SK-N-SH (cell line): ENCODE data around the gene TMEM176B. TPM values are rescaled to one million over a fixed set of nuclear protein-coding genes. Genes with fewer than 3 reads are reported as not detected.

Source experiments
- CTCF ChIA-PET: fragments of 300-600, 350-600 bp; formaldehyde crosslinking; extraction: SDS; loops from one replicate; lab custom pipeline; 2021; lab: Yijun Ruan, JAX
- POLR2A ChIA-PET: fragments of 350-600 bp; sonication (Branson Sonifier 250); formaldehyde crosslinking; extraction: SDS; loops from one replicate; lab custom pipeline; 2020; ENCODE audit warnings: antibody characterized with exemption, inconsistent platforms; lab: Yijun Ruan, JAX
- DNase-seq: peaks from one replicate; pipeline ENCODE4 v3.0.0; 2012
- H2AFZ ChIP-seq: fragments of 200-600 bp; sonication (generic); 2 replicates; pipeline ENCODE4 v1.8.1; 2016; ENCODE audit warnings: antibody characterized with exemption, mild to moderate bottlenecking, low read depth
- H3F3A ChIP-seq: fragments of 200-600 bp; sonication (generic); replicated peaks from 2 replicates; pipeline ENCODE3; 2016; ENCODE audit warnings: antibody characterized with exemption, mild to moderate bottlenecking; ENCODE audit not compliant: insufficient read depth
- H3K27ac ChIP-seq, 2 experiments: fragments of 200-500 bp in 1 of 2; fragments of 200-600 bp in 1 of 2; sonication (Bioruptor generic) in 1 of 2; sonication (generic), shearing (Covaris generic) in 1 of 2; 2 replicates each; pipeline versions ENCODE4 v1.5.1 to v1.6.1; 2014 to 2016; ENCODE audit warnings: low read depth in 2 of 2, inconsistent platforms in 1 of 2, low read length in 1 of 2, mild to moderate bottlenecking in 1 of 2, mixed read lengths in 1 of 2
- H3K27me3 ChIP-seq: fragments of 200-600 bp; sonication (generic), shearing (Covaris generic); 2 replicates; pipeline ENCODE4 v1.6.1; 2016; ENCODE audit warnings: mixed run types; ENCODE audit not compliant: insufficient read depth
- H3K36me3 ChIP-seq, 2 experiments: fragments of 200-500 bp in 1 of 2; fragments of 200-600 bp in 1 of 2; sonication (Bioruptor generic) in 1 of 2; sonication (generic) in 1 of 2; replicated peaks in 1 of 2; 2 replicates each; pipeline versions ENCODE3 to v1.5.1; 2014 to 2016; ENCODE audit warnings: low read length in 1 of 2, mild to moderate bottlenecking in 1 of 2; ENCODE audit not compliant: insufficient read depth in 2 of 2, control insufficient read depth in 1 of 2
- H3K4me1 ChIP-seq, 2 experiments: fragments of 200-500 bp in 1 of 2; fragments of 200-600 bp in 1 of 2; sonication (Bioruptor generic) in 1 of 2; sonication (generic), shearing (Covaris generic) in 1 of 2; 2 replicates each; pipeline versions ENCODE4 v1.5.1 to v1.6.1; 2014 to 2016; ENCODE audit warnings: low read depth in 1 of 2, low read length in 1 of 2, mixed run types in 1 of 2; ENCODE audit not compliant: insufficient read depth in 2 of 2, control insufficient read depth in 1 of 2
- H3K4me2 ChIP-seq: fragments of 200-600 bp; sonication (generic), shearing (Covaris generic); 2 replicates; pipeline ENCODE4 v1.6.1; 2017; ENCODE audit warnings: mixed run types
- H3K4me3 ChIP-seq, 2 experiments: fragments of 200-500 bp in 1 of 2; fragments of 200-600 bp in 1 of 2; sonication (Bioruptor generic) in 1 of 2; sonication (generic), shearing (Covaris generic) in 1 of 2; 2 replicates each; pipeline versions ENCODE4 v1.5.1 to v1.8.1; 2014 to 2016; ENCODE audit warnings: low read depth in 2 of 2, inconsistent platforms in 1 of 2, low read length in 1 of 2, mild to moderate bottlenecking in 1 of 2, mixed read lengths in 1 of 2, moderate library complexity in 1 of 2
- H3K79me2 ChIP-seq: fragments of 200-600 bp; sonication (generic); 2 replicates; pipeline ENCODE4 v1.8.1; 2017; ENCODE audit warnings: mild to moderate bottlenecking; ENCODE audit not compliant: insufficient read depth
- H3K9ac ChIP-seq: fragments of 200-600 bp; sonication (generic); 2 replicates; pipeline ENCODE4 v1.6.1; 2017; ENCODE audit warnings: mixed run types
- H3K9me2 ChIP-seq: fragments of 200-600 bp; sonication (generic); 2 replicates; pipeline ENCODE4 v1.6.1; 2017; ENCODE audit warnings: mixed run types
- H3K9me3 ChIP-seq: fragments of 200-600 bp; sonication (generic); 2 replicates; pipeline ENCODE4 v1.6.1; 2017; ENCODE audit warnings: mixed run types, mild to moderate bottlenecking, moderate library complexity
- H4K20me1 ChIP-seq: fragments of 200-600 bp; sonication (generic); 2 replicates; pipeline ENCODE4 v1.6.1; 2017; ENCODE audit warnings: mild to moderate bottlenecking, mixed run types; ENCODE audit not compliant: insufficient read depth
- ELF1 ChIP-seq: IDR thresholded peaks from 2 replicates; pipeline ENCODE4 v1.4.0; 2012
- EP300 ChIP-seq, 2 experiments: IDR thresholded peaks; 2 replicates each; pipeline versions ENCODE4 v1.4.0 to v1.6.1; 2012; ENCODE audit warnings: borderline replicate concordance in 1 of 2, low read depth in 1 of 2, low read length in 1 of 2
- EZH2phosphoT487 ChIP-seq: fragments of 200-600 bp; sonication (generic); IDR thresholded peaks from 2 replicates; pipeline ENCODE4 v1.6.1; 2017; ENCODE audit warnings: low read depth, mixed run types, mild to moderate bottlenecking, antibody characterized with exemption, moderate library complexity, borderline replicate concordance
- FOXM1 ChIP-seq: IDR thresholded peaks from 2 replicates; pipeline ENCODE4 v1.4.0; 2012; ENCODE audit warnings: low read depth, mild to moderate bottlenecking
- GABPA ChIP-seq: IDR thresholded peaks from 2 replicates; pipeline ENCODE4 v1.4.0; 2012; ENCODE audit warnings: low read depth, mild to moderate bottlenecking
- GATA2 ChIP-seq: sonication (generic); formaldehyde crosslinking; IDR thresholded peaks from 2 replicates; pipeline ENCODE4 v1.5.0; 2020; ENCODE audit warnings: mild to moderate bottlenecking, missing genetic modification reagents
- MXI1 ChIP-seq: IDR thresholded peaks from 2 replicates; pipeline ENCODE4 v1.6.1; 2012; ENCODE audit warnings: mild to moderate bottlenecking, low read depth, low read length, improper control_type of control experiment
- NFIC ChIP-seq: IDR thresholded peaks from 2 replicates; pipeline ENCODE4 v1.4.0; 2012; ENCODE audit warnings: borderline replicate concordance
- POLR2AphosphoS5 ChIP-seq: IDR thresholded peaks from 2 replicates; pipeline ENCODE4 v1.6.1; 2012; ENCODE audit warnings: low read depth, low read length
- RAD21 ChIP-seq: IDR thresholded peaks from 2 replicates; pipeline ENCODE4 v1.6.1; 2012; ENCODE audit warnings: mild to moderate bottlenecking, low read length
- RCOR1 ChIP-seq: fragments of 150-350 bp; IDR thresholded peaks from 2 replicates; pipeline ENCODE4 v1.6.1; 2017; ENCODE audit warnings: antibody characterized with exemption, low read length
- RXRA ChIP-seq: IDR thresholded peaks from 2 replicates; pipeline ENCODE4 v1.4.0; 2012; ENCODE audit warnings: low read depth, mild to moderate bottlenecking, borderline replicate concordance
- SIN3A ChIP-seq: IDR thresholded peaks from 2 replicates; pipeline ENCODE4 v1.6.1; 2012; ENCODE audit warnings: low read depth, mild to moderate bottlenecking, low read length, moderate library complexity, borderline replicate concordance
- TAF1 ChIP-seq: IDR thresholded peaks from 2 replicates; pipeline ENCODE4 v1.6.1; 2012; ENCODE audit warnings: low read depth, mild to moderate bottlenecking, low read length, moderate library complexity, borderline replicate concordance
- TEAD4 ChIP-seq: IDR thresholded peaks from 2 replicates; pipeline ENCODE4 v1.4.0; 2012; ENCODE audit warnings: mild to moderate bottlenecking, borderline replicate concordance; ENCODE audit not compliant: insufficient read depth
- USF1 ChIP-seq: IDR thresholded peaks from 2 replicates; pipeline ENCODE4 v1.4.0; 2012; ENCODE audit warnings: low read depth, borderline replicate concordance
- YY1 ChIP-seq: IDR thresholded peaks from 2 replicates; pipeline ENCODE4 v1.4.0; 2012; ENCODE audit warnings: low read depth, mild to moderate bottlenecking
- WGBS: methylation state at CpG from one replicate; pipeline ENCODE4 v1.1.6; 2017; ENCODE audit warnings: low lambda C conversion rate; 5-methylcytosine and 5-hydroxymethylcytosine counted together
- polyA plus RNA-seq, 3 experiments: library from polyadenylated mRNA; depleted of rRNA; stranded (reverse); fragments of >200 nt; gene quantifications; 2 replicates each; pipeline ENCODE4 v1.2.3, GENCODE V29; 2012
- TF ChIP-seq, protein P1 (sequence below): IDR thresholded peaks from 2 replicates; pipeline ENCODE4 v1.4.0; 2012; ENCODE audit warnings: low read depth
- TF ChIP-seq, protein P2 (sequence below): fragments of 200-600 bp; sonication (generic); IDR thresholded peaks from 2 replicates; pipeline ENCODE4 v1.6.1; 2017; ENCODE audit warnings: antibody characterized with exemption, mild to moderate bottlenecking, moderate library complexity

TMEM176B gene
- polyA plus RNA-seq, 1 of the 3 experiments (the other 2 are of a cell fraction): not detected

GRCh38 chr7:150742286-150742968 is 57.7 kb downstream of the TMEM176B start:
- 16% methylated on average over 14 of the region's 14 CpGs for WGBS
- CTCF ChIA-PET: interaction anchor here (0.9 kb wide), 1 partner anchor 37 kb away, joined by 3 read pairs; no protein-coding TSS in a partner anchor

More at GRCh38 chr7:150742286-150742968, 57.7 kb downstream of the TMEM176B start:
- H3K4me1 ChIP-seq: no peaks in the 10 kb centered on the region; a peak in 1 of 4 replicates
- no peaks in the 10 kb centered on the region for H3F3A ChIP-seq
- H3K4me3 ChIP-seq: no peak overlapping the region
- no peaks in the 10 kb centered on the region for H4K20me1 ChIP-seq
- no peak for TF ChIP-seq GABPA
- TF ChIP-seq POLR2AphosphoS5: no peak
- no peak for TF ChIP-seq SIN3A
- TF ChIP-seq RCOR1: no peak
- TF ChIP-seq RXRA: no peak
- TF ChIP-seq YY1: no peak
- no peak for TF ChIP-seq TEAD4
- no peak for TF ChIP-seq NFIC
- TF ChIP-seq USF1: no peak
- no peak for TF ChIP-seq ELF1
- TF ChIP-seq MXI1: no peak
- no peak for TF ChIP-seq GATA2 (CRISPR knock-in tag)
- TF ChIP-seq, protein P1, sequence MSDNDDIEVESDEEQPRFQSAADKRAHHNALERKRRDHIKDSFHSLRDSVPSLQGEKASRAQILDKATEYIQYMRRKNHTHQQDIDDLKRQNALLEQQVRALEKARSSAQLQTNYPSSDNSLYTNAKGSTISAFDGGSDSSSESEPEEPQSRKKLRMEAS: no peak
- TF ChIP-seq FOXM1: no peak
- TF ChIP-seq RAD21: no peak
- TF ChIP-seq, protein P2, sequence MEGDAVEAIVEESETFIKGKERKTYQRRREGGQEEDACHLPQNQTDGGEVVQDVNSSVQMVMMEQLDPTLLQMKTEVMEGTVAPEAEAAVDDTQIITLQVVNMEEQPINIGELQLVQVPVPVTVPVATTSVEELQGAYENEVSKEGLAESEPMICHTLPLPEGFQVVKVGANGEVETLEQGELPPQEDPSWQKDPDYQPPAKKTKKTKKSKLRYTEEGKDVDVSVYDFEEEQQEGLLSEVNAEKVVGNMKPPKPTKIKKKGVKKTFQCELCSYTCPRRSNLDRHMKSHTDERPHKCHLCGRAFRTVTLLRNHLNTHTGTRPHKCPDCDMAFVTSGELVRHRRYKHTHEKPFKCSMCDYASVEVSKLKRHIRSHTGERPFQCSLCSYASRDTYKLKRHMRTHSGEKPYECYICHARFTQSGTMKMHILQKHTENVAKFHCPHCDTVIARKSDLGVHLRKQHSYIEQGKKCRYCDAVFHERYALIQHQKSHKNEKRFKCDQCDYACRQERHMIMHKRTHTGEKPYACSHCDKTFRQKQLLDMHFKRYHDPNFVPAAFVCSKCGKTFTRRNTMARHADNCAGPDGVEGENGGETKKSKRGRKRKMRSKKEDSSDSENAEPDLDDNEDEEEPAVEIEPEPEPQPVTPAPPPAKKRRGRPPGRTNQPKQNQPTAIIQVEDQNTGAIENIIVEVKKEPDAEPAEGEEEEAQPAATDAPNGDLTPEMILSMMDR: no peak
- no peak for TF ChIP-seq EP300 (IDR thresholded peaks at IDR 0.05; ENCODE audit: borderline replicate concordance in 1 of 2, low read depth in 1 of 2, low read length in 1 of 2)
- TF ChIP-seq EZH2phosphoT487: no peak
- TF ChIP-seq TAF1: no peak
- H3K27ac ChIP-seq: no peak overlapping the region
- H3K27me3 ChIP-seq: peaks cover 3% of the 10 kb centered on the region
- no peak overlapping the region for H3K9ac ChIP-seq
- no peaks in the 10 kb centered on the region for H3K9me3 ChIP-seq
- no peak overlapping the region for H2AFZ ChIP-seq
- no peak for DNase-seq
- POLR2A ChIA-PET: interaction anchor here (0.6 kb wide), 1 partner anchor 22 kb away, joined by 3 read pairs; no protein-coding TSS in a partner anchor
- no peaks in the 10 kb centered on the region for H3K79me2 ChIP-seq
- H3K36me3 ChIP-seq: no peaks in the 10 kb centered on the region
- no peaks in the 10 kb centered on the region for H3K9me2 ChIP-seq
- H3K4me2 ChIP-seq: no peak overlapping the region

Other genes with a start within 250 kb of the TMEM176B start
- gene GIMAP4, start 233.0 kb downstream of the TMEM176B start, polyA plus RNA-seq (2012; rRNA removed): not detected in 2 replicates
- 0.03 and 0.05 TPM in 2 replicates for gene GIMAP6, start 168.0 kb downstream of the TMEM176B start, polyA plus RNA-seq (2012; rRNA removed)
- gene GIMAP2, start 114.7 kb downstream of the TMEM176B start, polyA plus RNA-seq (2012; rRNA removed): 4.1 and 5.7 TPM in 2 replicates
- not detected in 2 replicates for gene GIMAP1, start 83.8 kb downstream of the TMEM176B start, polyA plus RNA-seq (2012; rRNA removed)
- not detected in 2 replicates for gene GIMAP5, start 62.9 kb downstream of the TMEM176B start, polyA plus RNA-seq (2012; rRNA removed)
- gene TMEM176A, start 405 bp upstream of the TMEM176B start, polyA plus RNA-seq (2012; rRNA removed): not detected in 2 replicates
- not detected in 2 replicates for gene AOC1, start 52.2 kb upstream of the TMEM176B start, polyA plus RNA-seq (2012; rRNA removed)
- gene KCNH2, start 178.0 kb upstream of the TMEM176B start, polyA plus RNA-seq (2012; rRNA removed): 2.2 and 6.4 TPM in 2 replicates
- 0.15 and 0.41 TPM in 2 replicates for gene NOS3, start 190.7 kb upstream of the TMEM176B start, polyA plus RNA-seq (2012; rRNA removed)
- 0.52 and 0.67 TPM in 2 replicates for gene ATG9B, start 224.1 kb upstream of the TMEM176B start, polyA plus RNA-seq (2012; rRNA removed)
- gene ABCB8, start 228.1 kb upstream of the TMEM176B start, polyA plus RNA-seq (2012; rRNA removed): 36.0 and 38.3 TPM in 2 replicates
- gene ASIC3, start 248.2 kb upstream of the TMEM176B start, polyA plus RNA-seq (2012; rRNA removed): 4.0 and 4.5 TPM in 2 replicates